Prostate gland (tissue), 2 donors: ENCODE measurements around the gene FOXF1.

ENCODE experiments used
- CTCF ChIP-seq, 4 experiments: fragments of 200-600 bp in 2 of 4; fragments of 450-650 bp in 2 of 4; sonication (generic) in 2 of 4; IDR thresholded peaks; 1 replicate in 3 of 4; 2 replicates in 1 of 4; pipeline ENCODE4 v1.5.1; 2016 to 2019; ENCODE audit warnings: antibody characterized with exemption in 4 of 4, mild to moderate bottlenecking in 2 of 4, moderate library complexity in 2 of 4
- POLR2A ChIP-seq: fragments of 450-650 bp; IDR thresholded peaks from one replicate; pipeline ENCODE4 v1.6.1; 2016; ENCODE audit warnings: antibody characterized with exemption, mild to moderate bottlenecking
- POLR2AphosphoS5 ChIP-seq: sonication (generic); formaldehyde crosslinking; IDR thresholded peaks from one replicate; pipeline ENCODE4 v1.6.1; 2017; ENCODE audit warnings: antibody characterized with exemption

GRCh38 chr16:86554599-86554916 lies 44.2 kb downstream of the FOXF1 start:
- TF ChIP-seq CTCF (IDR thresholded peaks at IDR 0.05) (no peak), POLR2A (no peak), POLR2AphosphoS5 (no peak)
